Liver (tissue), 9 donors: ENCODE measurements around the gene EPB41L2. TPM values are rescaled to one million over a fixed set of nuclear protein-coding genes. Genes with fewer than 3 reads are reported as not detected.

ENCODE experiments used
- DNase-seq: peaks from one replicate; pipeline ENCODE4 v3.0.0-alpha.2; 2017; ENCODE audit warnings: low spot score
- H3K27ac ChIP-seq, 2 donors: one replicate each; pipeline ENCODE4 v1.7.0; 2013; ENCODE audit warnings: inconsistent platforms in 2 of 2, low read length in 2 of 2, control low read depth in 1 of 2, low read depth in 1 of 2, mild to moderate bottlenecking in 1 of 2
- H3K27me3 ChIP-seq, 4 donors: one replicate each; pipeline versions ENCODE4 v1.6.1 to v1.7.0; 2013; ENCODE audit warnings: low read length in 3 of 4, inconsistent platforms in 1 of 4, mild to moderate bottlenecking in 1 of 4, moderate library complexity in 1 of 4; ENCODE audit not compliant: control insufficient read depth in 4 of 4, insufficient read depth in 4 of 4
- H3K36me3 ChIP-seq, 4 donors: one replicate each; pipeline versions ENCODE4 v1.6.1 to v1.7.0; 2013; ENCODE audit warnings: low read length in 3 of 4, mild to moderate bottlenecking in 3 of 4, low read depth in 1 of 4, moderate library complexity in 1 of 4; ENCODE audit not compliant: control insufficient read depth in 4 of 4, insufficient read depth in 3 of 4
- H3K4me1 ChIP-seq, 4 donors: one replicate each; pipeline versions ENCODE4 v1.6.1 to v1.7.0; 2013; ENCODE audit warnings: low read length in 3 of 4, mild to moderate bottlenecking in 3 of 4, moderate library complexity in 1 of 4; ENCODE audit not compliant: control insufficient read depth in 4 of 4, insufficient read depth in 4 of 4
- H3K4me3 ChIP-seq, 3 donors: one replicate each; pipeline versions ENCODE4 v1.6.1 to v1.7.0; 2013; ENCODE audit warnings: low read length in 3 of 3, control low read depth in 1 of 3, low read depth in 1 of 3, mild to moderate bottlenecking in 1 of 3
- H3K9ac ChIP-seq, 2 donors: one replicate each; pipeline ENCODE4 v1.7.0; 2013; ENCODE audit warnings: low read length in 2 of 2, mild to moderate bottlenecking in 2 of 2, moderate library complexity in 2 of 2, control low read depth in 1 of 2, low read depth in 1 of 2
- H3K9me3 ChIP-seq, 4 donors: one replicate each; pipeline versions ENCODE4 v1.6.1 to v1.7.0; 2013; ENCODE audit warnings: low read length in 3 of 4; ENCODE audit not compliant: control insufficient read depth in 4 of 4
- EGR1 ChIP-seq, 2 donors: IDR thresholded peaks; 2 replicates each; pipeline ENCODE4 v1.6.1; 2016 to 2018; ENCODE audit warnings: antibody characterized with exemption in 2 of 2, low read depth in 2 of 2
- FOXA1 ChIP-seq: IDR thresholded peaks from 2 replicates; pipeline ENCODE4 v1.6.1; 2016; ENCODE audit warnings: antibody characterized with exemption
- FOXA2 ChIP-seq: IDR thresholded peaks from 2 replicates; pipeline ENCODE4 v1.6.1; 2016; ENCODE audit warnings: antibody characterized with exemption
- GABPA ChIP-seq, 2 donors: IDR thresholded peaks in 1 of 2; conservative IDR thresholded peaks in 1 of 2; 2 replicates each; pipeline ENCODE4 v1.6.1; 2016; ENCODE audit warnings: antibody characterized with exemption in 2 of 2, mild to moderate bottlenecking in 1 of 2, moderate library complexity in 1 of 2
- HNF4A ChIP-seq, 2 donors: conservative IDR thresholded peaks; 2 replicates each; pipeline ENCODE4 v1.6.1; 2016; ENCODE audit warnings: antibody characterized with exemption in 2 of 2, mild to moderate bottlenecking in 2 of 2
- HNF4G ChIP-seq: IDR thresholded peaks from 2 replicates; pipeline ENCODE4 v1.6.1; 2016; ENCODE audit warnings: antibody characterized with exemption
- JUND ChIP-seq, 2 donors: IDR thresholded peaks; 2 replicates each; pipeline ENCODE4 v1.6.1; 2016; ENCODE audit warnings: antibody characterized with exemption in 2 of 2
- MAX ChIP-seq: IDR thresholded peaks from 2 replicates; pipeline ENCODE4 v1.6.1; 2016; ENCODE audit warnings: antibody characterized with exemption
- NR2F2 ChIP-seq: IDR thresholded peaks from 2 replicates; pipeline ENCODE4 v1.6.1; 2016; ENCODE audit warnings: antibody characterized with exemption
- RAD21 ChIP-seq, 2 donors: IDR thresholded peaks; 2 replicates each; pipeline ENCODE4 v1.6.1; 2016; ENCODE audit warnings: antibody characterized with exemption in 2 of 2, mild to moderate bottlenecking in 2 of 2
- REST ChIP-seq: IDR thresholded peaks from 2 replicates; pipeline ENCODE4 v1.6.1; 2016; ENCODE audit warnings: antibody characterized with exemption, mild to moderate bottlenecking
- RXRA ChIP-seq, 2 donors: IDR thresholded peaks; 2 replicates each; pipeline ENCODE4 v1.6.1; 2017 to 2018; ENCODE audit warnings: antibody characterized with exemption in 2 of 2, mild to moderate bottlenecking in 1 of 2
- SP1 ChIP-seq: IDR thresholded peaks from 2 replicates; pipeline ENCODE4 v1.6.1; 2018; ENCODE audit warnings: antibody characterized with exemption, mild to moderate bottlenecking
- TAF1 ChIP-seq: conservative IDR thresholded peaks from 2 replicates; pipeline ENCODE4 v1.6.1; 2016; ENCODE audit warnings: antibody characterized with exemption, mild to moderate bottlenecking
- YY1 ChIP-seq: IDR thresholded peaks from 2 replicates; pipeline ENCODE4 v1.6.1; 2016; ENCODE audit warnings: antibody characterized with exemption, mild to moderate bottlenecking
- WGBS: extraction: QIAGEN DNeasy Blood & Tissue Kit; methylation state at CpG from one replicate; pipeline ENCODE4 v1.1.7; 2013; 5-methylcytosine and 5-hydroxymethylcytosine counted together
- polyA plus RNA-seq, 2 donors: library from polyadenylated mRNA; stranded (reverse) in 1 of 2; unstranded in 1 of 2; fragments of 200-250 nt in 1 of 2; fragments of >200 nt in 1 of 2; fragmentation: Nextera tagmentation in 1 of 2; extraction: Ambion mirVana in 1 of 2; gene quantifications; one replicate each; pipeline versions ENCODE4 v1.2.1 to v1.2.3, GENCODE V29; 2013 to 2015
- total RNA-seq, 2 donors: library from RNA; depleted of rRNA; stranded (reverse); fragments of >200 nt; gene quantifications; one replicate each; pipeline ENCODE4 v1.2.3, GENCODE V29; 2014
- TF ChIP-seq, protein P1 (sequence below): IDR thresholded peaks from 2 replicates; pipeline ENCODE4 v1.6.1; 2016; ENCODE audit warnings: antibody characterized with exemption
- TF ChIP-seq, protein P2 (sequence below): IDR thresholded peaks from 2 replicates; pipeline ENCODE4 v1.6.1; 2016; ENCODE audit warnings: antibody characterized with exemption
- TF ChIP-seq, protein P3 (sequence below): fragments of 150-350 bp; IDR thresholded peaks from 2 replicates; pipeline ENCODE4 v1.5.1; 2017; ENCODE audit warnings: improper control_type of control experiment, low read depth, low read length; ENCODE audit not compliant: missing input control
- donor health status: healthy.
- donor health status: healthy.
- donor health status: healthy.
- donor health status: healthy.
- donor health status: healthy.

The EPB41L2 gene
- total and polyA plus RNA-seq, 4 donors: 10.0 to 43.3 (median 18.7) TPM

DNA sequence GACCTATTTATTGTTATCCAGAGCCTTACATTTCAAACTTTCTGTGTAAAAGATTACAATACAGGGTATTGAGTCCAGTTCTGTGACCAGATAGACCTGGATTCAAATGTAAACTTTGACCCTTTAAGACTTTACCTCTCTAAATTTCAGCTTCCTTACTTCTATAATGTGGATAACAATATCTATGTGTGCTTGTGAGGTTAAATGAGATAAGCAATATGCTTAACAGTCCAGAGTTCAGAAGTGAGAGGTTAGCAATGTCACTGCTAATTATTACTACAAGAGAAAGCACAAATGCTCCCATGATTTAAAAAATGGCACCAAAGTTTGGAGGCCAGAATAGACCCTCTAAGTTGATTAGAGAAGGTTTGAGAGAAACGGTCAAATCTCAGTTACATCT lies 27.5 kb downstream of the EPB41L2 start:
- TF ChIP-seq RXRA (IDR thresholded peaks at IDR 0.05) (no peak), YY1 (no peak), SP1 (no peak), REST (no peak), TAF1 (no peak), MAX (no peak), NR2F2 (no peak), GABPA (IDR thresholded peaks at IDR 0.05 in 1 of 2, conservative IDR thresholded peaks at IDR 0.05 in 1 of 2) (no peak), FOXA2 (no peak), JUND (IDR thresholded peaks at IDR 0.05) (no peak), RAD21 (IDR thresholded peaks at IDR 0.05) (no peak), HNF4G (no peak), FOXA1 (no peak), HNF4A (conservative IDR thresholded peaks at IDR 0.05) (no peak), EGR1 (IDR thresholded peaks at IDR 0.05; ENCODE audit: low read depth in 2 of 2) (no peak)
- TF ChIP-seq, protein P1, sequence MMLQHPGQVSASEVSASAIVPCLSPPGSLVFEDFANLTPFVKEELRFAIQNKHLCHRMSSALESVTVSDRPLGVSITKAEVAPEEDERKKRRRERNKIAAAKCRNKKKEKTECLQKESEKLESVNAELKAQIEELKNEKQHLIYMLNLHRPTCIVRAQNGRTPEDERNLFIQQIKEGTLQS: no peak
- TF ChIP-seq, protein P2, sequence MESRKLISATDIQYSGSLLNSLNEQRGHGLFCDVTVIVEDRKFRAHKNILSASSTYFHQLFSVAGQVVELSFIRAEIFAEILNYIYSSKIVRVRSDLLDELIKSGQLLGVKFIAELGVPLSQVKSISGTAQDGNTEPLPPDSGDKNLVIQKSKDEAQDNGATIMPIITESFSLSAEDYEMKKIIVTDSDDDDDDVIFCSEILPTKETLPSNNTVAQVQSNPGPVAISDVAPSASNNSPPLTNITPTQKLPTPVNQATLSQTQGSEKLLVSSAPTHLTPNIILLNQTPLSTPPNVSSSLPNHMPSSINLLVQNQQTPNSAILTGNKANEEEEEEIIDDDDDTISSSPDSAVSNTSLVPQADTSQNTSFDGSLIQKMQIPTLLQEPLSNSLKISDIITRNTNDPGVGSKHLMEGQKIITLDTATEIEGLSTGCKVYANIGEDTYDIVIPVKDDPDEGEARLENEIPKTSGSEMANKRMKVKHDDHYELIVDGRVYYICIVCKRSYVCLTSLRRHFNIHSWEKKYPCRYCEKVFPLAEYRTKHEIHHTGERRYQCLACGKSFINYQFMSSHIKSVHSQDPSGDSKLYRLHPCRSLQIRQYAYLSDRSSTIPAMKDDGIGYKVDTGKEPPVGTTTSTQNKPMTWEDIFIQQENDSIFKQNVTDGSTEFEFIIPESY: no peak
- TF ChIP-seq, protein P3, sequence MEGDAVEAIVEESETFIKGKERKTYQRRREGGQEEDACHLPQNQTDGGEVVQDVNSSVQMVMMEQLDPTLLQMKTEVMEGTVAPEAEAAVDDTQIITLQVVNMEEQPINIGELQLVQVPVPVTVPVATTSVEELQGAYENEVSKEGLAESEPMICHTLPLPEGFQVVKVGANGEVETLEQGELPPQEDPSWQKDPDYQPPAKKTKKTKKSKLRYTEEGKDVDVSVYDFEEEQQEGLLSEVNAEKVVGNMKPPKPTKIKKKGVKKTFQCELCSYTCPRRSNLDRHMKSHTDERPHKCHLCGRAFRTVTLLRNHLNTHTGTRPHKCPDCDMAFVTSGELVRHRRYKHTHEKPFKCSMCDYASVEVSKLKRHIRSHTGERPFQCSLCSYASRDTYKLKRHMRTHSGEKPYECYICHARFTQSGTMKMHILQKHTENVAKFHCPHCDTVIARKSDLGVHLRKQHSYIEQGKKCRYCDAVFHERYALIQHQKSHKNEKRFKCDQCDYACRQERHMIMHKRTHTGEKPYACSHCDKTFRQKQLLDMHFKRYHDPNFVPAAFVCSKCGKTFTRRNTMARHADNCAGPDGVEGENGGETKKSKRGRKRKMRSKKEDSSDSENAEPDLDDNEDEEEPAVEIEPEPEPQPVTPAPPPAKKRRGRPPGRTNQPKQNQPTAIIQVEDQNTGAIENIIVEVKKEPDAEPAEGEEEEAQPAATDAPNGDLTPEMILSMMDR: no peak
- peaks cover 0 to 6% (median 1%) of the 10 kb centered on the region in 4 donors for H3K4me1 ChIP-seq
- no peak for DNase-seq
- no peak overlapping the region for H3K27ac ChIP-seq
- H3K36me3 ChIP-seq: no peaks in the 10 kb centered on the region
- H3K4me3 ChIP-seq: no peak overlapping the region
- no peak overlapping the region for H3K9ac ChIP-seq
- H3K9me3 ChIP-seq: no peaks in the 10 kb centered on the region
- 89% methylated on average over 1 of the region's 1 CpG for WGBS
- no peaks in the 10 kb centered on the region for H3K27me3 ChIP-seq
